Neural cell (in vitro differentiated cells): ENCODE measurements around the gene STEAP1. TPM values are rescaled to one million over a fixed set of nuclear protein-coding genes. Genes with fewer than 3 reads are reported as not detected.

Source experiments
- H2AFZ ChIP-seq: fragments of 200-600, 300-800 bp; sonication (generic), shearing (Covaris generic); 2 replicates; pipeline ENCODE4 v1.6.0; 2014; ENCODE audit warnings: low read depth, mild to moderate bottlenecking, antibody characterized with exemption, low read length, moderate library complexity
- H3F3A ChIP-seq: fragments of 200-600 bp; shearing (Covaris generic); 2 replicates; pipeline ENCODE4 v1.6.1; 2016; ENCODE audit warnings: mild to moderate bottlenecking, moderate library complexity, mixed read lengths, antibody characterized with exemption, low read length; ENCODE audit not compliant: insufficient read depth, poor library complexity, severe bottlenecking
- H3K27ac ChIP-seq: fragments of 200-600, 300-800 bp; sonication (generic), shearing (Covaris generic); 2 replicates; pipeline ENCODE4 v1.5.1; 2014; ENCODE audit warnings: mild to moderate bottlenecking, low read length, moderate library complexity
- H3K27me3 ChIP-seq: fragments of 300-800, 200-600 bp; sonication (generic), shearing (Covaris generic); 2 replicates; pipeline ENCODE4 v1.6.0; 2014; ENCODE audit warnings: mild to moderate bottlenecking, low read depth, low read length, moderate library complexity; ENCODE audit not compliant: insufficient read depth
- H3K36me3 ChIP-seq: fragments of 300-800, 200-600 bp; sonication (generic), shearing (Covaris generic); 2 replicates; pipeline ENCODE4 v1.5.1; 2014; ENCODE audit warnings: mild to moderate bottlenecking, antibody characterized with exemption, low read length, moderate library complexity; ENCODE audit not compliant: insufficient read depth
- H3K4me2 ChIP-seq: fragments of 300-800, 200-600 bp; sonication (generic), shearing (Covaris generic); 2 replicates; pipeline ENCODE4 v1.6.0; 2014; ENCODE audit warnings: mild to moderate bottlenecking, low read length
- H3K4me3 ChIP-seq: fragments of 300-800, 200-600 bp; sonication (generic), shearing (Covaris generic); 2 replicates; pipeline ENCODE4 v1.5.1; 2014; ENCODE audit warnings: mild to moderate bottlenecking, low read length, moderate library complexity
- H3K79me2 ChIP-seq: fragments of 200-600 bp; shearing (Covaris generic); replicated peaks from 2 replicates; pipeline ENCODE4 v1.6.0; 2014; ENCODE audit warnings: mild to moderate bottlenecking, low read length, moderate library complexity; ENCODE audit not compliant: insufficient read depth
- H3K9ac ChIP-seq: fragments of 300-800, 200-600 bp; sonication (generic), shearing (Covaris generic); 2 replicates; pipeline ENCODE4 v1.6.1; 2016; ENCODE audit warnings: mild to moderate bottlenecking, low read length, mixed read lengths
- H3K9me2 ChIP-seq: fragments of 200-600 bp; shearing (Covaris generic); 2 replicates; pipeline ENCODE4 v1.6.1; 2016; ENCODE audit warnings: mild to moderate bottlenecking, low read length, mixed read lengths; ENCODE audit not compliant: insufficient read depth
- H3K9me3 ChIP-seq: fragments of 200-600, 300-800 bp; sonication (generic), shearing (Covaris generic); 2 replicates; pipeline ENCODE4 v1.6.1; 2016; ENCODE audit warnings: mild to moderate bottlenecking, mixed run types, low read length, moderate library complexity, mixed read lengths
- H4K20me1 ChIP-seq: fragments of 200-600 bp; shearing (Covaris generic); 2 replicates; pipeline ENCODE4 v1.6.1; 2016; ENCODE audit warnings: mild to moderate bottlenecking, mixed run types; ENCODE audit not compliant: insufficient read depth
- EZH2 ChIP-seq: fragments of 200-600, 300-800 bp; shearing (Covaris generic), sonication (generic); IDR thresholded peaks from 2 replicates; pipeline ENCODE4 v1.6.1; 2014; ENCODE audit warnings: antibody characterized with exemption, low read length, borderline replicate concordance, mild to moderate bottlenecking; ENCODE audit not compliant: insufficient read depth, poor library complexity, severe bottlenecking
- MXI1 ChIP-seq: fragments of 450-650 bp; conservative IDR thresholded peaks from 2 replicates; pipeline ENCODE4 v1.6.1; 2014; ENCODE audit warnings: antibody characterized with exemption, mild to moderate bottlenecking; ENCODE audit not compliant: poor library complexity, severe bottlenecking
- POLR2AphosphoS5 ChIP-seq: IDR thresholded peaks from 2 replicates; pipeline ENCODE4 v1.6.1; 2012
- RAD21 ChIP-seq: fragments of 450-650 bp; conservative IDR thresholded peaks from 2 replicates; pipeline ENCODE4 v1.6.1; 2014; ENCODE audit warnings: antibody characterized with exemption, mild to moderate bottlenecking, moderate library complexity
- TAF1 ChIP-seq: IDR thresholded peaks from 2 replicates; pipeline ENCODE4 v1.6.1; 2012; ENCODE audit warnings: low read depth
- polyA plus RNA-seq: library from polyadenylated mRNA; depleted of rRNA; stranded (reverse); fragments of >200 nt; gene quantifications from 2 replicates; pipeline ENCODE4 v1.2.3, GENCODE V29; 2014

The STEAP1 gene
- polyA plus RNA-seq, 1 donor from 2014 or later: not detected

DNA sequence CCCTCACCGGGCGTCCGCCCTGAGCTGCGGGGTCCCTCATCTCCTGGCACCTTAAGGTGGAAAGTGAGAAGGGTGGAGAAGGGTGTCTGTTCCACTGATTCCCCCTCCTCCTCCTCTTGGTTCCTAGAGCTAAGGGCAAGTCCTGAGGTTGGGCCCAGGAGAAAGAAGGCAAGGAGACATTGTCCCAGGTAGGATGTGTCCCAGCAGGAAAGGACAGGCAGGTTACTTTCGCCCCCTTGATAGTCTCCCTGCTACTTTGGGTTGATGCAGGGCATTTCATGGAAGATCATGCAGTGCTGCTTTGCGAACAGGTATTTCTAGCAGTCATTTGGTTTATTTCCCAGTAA, 57.9 kb downstream of the STEAP1 start:
- no peak for TF ChIP-seq MXI1
- Histone ChIP-seq H3K27ac (peak overlapping the region; percentile 35), H3F3A (no peaks in the 10 kb centered on the region), H3K36me3 (no peaks in the 10 kb centered on the region), H3K9me3 (no peaks in the 10 kb centered on the region), H3K27me3 (peaks cover 5% of the 10 kb centered on the region), H3K4me2 (peak overlapping the region; percentile 36), H3K9me2 (no peaks in the 10 kb centered on the region), H3K9ac (peak overlapping the region; percentile 73), H3K4me3 (peak overlapping the region; percentile 80), H3K79me2 (no peaks in the 10 kb centered on the region), H2AFZ (peak overlapping the region; percentile 62), H4K20me1 (no peaks in the 10 kb centered on the region)

DNA sequence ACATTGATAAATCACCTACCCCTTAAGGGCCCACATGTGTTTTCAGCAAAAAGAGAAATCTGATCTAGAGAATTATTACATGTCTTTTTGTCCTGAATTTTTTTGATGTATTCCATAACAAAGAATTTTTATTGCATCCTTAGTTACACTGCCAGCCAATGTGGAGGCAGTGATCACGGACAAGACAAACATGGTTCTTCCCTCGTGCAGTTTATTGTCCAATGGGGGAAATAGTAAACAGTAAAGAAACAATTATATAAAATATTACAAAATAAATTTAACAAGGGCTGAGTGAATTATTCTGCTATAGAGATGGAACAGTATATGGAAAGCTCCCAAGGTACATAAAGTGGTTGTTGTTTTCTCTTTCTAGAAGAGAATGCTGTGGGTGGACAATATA, 59.3 kb downstream of the STEAP1 start:
- no peaks in the 10 kb centered on the region for H3K36me3 ChIP-seq
- TF ChIP-seq POLR2AphosphoS5 (no peak), MXI1 (no peak), RAD21 (no peak), TAF1 (no peak), EZH2 (no peak)
- no peaks in the 10 kb centered on the region for H4K20me1 ChIP-seq

More for the DNA sequence above, 59.3 kb downstream of the STEAP1 start:
- Histone ChIP-seq H3K9me2 (no peaks in the 10 kb centered on the region), H3K4me2 (no peak overlapping the region), H3K9me3 (no peaks in the 10 kb centered on the region), H2AFZ (no peak overlapping the region), H3K27ac (no peak overlapping the region), H3K79me2 (no peaks in the 10 kb centered on the region), H3K27me3 (peaks cover 5% of the 10 kb centered on the region), H3K9ac (no peak overlapping the region), H3F3A (no peaks in the 10 kb centered on the region), H3K4me3 (no peak overlapping the region)

Other genes starting within 250 kb of the STEAP1 start
- gene STEAP2, start 57.3 kb downstream of the STEAP1 start, polyA plus RNA-seq: 4.6 and 5.9 TPM in 2 replicates
- 5.9 and 6.2 TPM in 2 replicates for gene CFAP69, start 90.7 kb downstream of the STEAP1 start, polyA plus RNA-seq
- not detected in 2 replicates for gene FAM237B, start 166.8 kb downstream of the STEAP1 start, polyA plus RNA-seq
- gene GTPBP10, start 192.2 kb downstream of the STEAP1 start, polyA plus RNA-seq: 22.8 and 23.5 TPM in 2 replicates
- gene CLDN12, start 249.0 kb downstream of the STEAP1 start, polyA plus RNA-seq: 74.2 and 81.0 TPM in 2 replicates